Endometrial microvascular endothelial cells (primary cell): ENCODE data around the gene RIC8A. TPM values are rescaled to one million over a fixed set of nuclear protein-coding genes. Genes with fewer than 3 reads are reported as not detected.

Experiments used
- in situ Hi-C: cut with HindIII; loops from 2 replicates; pipeline ENCODE4 v1.10.0; 2017; ENCODE audit warnings: low sequenced_read_pairs, low pct_unique_long_range_greater_than_20kb; ENCODE audit errors: inconsistent ontology term
- total RNA-seq: library from RNA; depleted of rRNA; stranded (reverse); fragments of >200 nt; gene quantifications from one replicate; pipeline ENCODE4 v1.2.3, GENCODE V29; 2015; ENCODE audit errors: inconsistent ontology term

Gene RIC8A
- total RNA-seq, 1 donor from 2014 or later: 156 TPM

DNA sequence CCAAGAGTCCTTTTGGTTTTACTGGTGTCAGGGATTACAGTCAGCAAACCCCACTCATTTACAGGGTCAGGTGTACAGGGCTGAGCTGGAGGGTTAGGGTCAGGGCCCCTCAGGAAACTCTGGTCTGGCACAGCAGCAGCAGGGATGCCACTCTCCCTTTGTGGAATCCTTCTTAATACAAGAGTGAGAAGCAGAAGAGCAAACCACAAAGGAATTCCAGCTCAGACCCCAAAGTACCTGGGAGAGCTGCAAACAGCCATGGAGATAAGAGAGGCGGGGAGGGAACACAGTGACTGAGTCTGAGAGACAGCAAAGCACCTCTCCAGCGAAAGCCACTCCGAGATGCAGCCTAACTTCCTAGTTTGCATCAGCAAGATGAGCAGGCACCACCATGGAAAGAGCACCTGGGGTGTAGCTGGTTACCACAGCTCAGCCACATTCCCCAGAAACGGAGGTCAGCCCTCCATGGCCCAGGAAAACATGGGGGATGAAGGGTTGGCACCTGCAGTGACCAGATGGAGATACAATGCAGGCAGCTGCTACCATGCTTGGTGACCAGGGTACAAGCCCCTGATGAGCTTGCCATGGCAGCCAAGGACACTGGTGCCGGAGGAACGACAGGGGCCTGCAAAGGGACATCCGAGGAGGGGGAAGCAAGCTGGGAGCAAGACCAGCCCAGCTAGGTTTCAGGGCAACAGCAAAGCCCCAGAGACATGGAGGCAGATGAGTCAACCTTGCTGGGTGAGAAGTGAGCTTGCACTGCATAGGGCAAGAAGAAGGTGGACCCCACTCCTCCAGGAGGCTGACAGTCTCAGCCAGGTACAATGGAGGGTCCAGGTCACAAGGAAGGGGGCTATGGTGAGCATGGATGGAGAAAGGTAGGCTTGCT lies 4.2 kb upstream of the RIC8A start:
- in situ Hi-C loops: no loop called here

DNA sequence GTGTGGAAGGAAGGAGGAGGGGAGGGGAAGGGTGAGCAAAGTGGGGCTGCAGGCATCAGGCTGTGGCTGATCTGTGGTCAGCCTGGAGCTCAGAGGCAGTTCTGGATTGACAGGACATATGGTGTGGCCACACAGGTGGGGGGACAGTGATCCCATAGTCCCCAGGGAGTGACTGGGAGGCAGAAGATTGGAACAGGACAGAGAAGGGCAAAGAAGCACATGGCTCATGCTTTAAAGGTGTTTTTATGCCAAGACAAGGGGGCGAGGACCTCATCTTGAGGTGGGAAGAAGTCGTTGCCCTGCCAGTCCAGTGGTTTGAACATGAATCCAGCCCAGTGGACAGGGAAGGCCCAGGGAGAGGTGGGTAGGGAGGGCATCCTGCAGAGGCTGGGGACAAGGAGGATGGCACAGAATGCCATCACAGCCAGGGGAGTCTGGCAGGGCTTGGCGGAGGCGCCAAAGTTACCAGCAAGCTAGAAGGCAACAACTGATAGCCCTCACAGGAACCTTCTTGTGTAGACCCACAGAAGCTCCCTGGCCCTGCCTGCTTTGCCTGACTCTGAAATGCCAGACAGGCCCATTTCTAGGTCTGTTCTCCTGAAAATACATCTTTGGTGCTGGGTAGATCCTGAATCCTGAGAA lies 3.4 kb upstream of the RIC8A start:
- in situ Hi-C loops: no loop called here

DNA sequence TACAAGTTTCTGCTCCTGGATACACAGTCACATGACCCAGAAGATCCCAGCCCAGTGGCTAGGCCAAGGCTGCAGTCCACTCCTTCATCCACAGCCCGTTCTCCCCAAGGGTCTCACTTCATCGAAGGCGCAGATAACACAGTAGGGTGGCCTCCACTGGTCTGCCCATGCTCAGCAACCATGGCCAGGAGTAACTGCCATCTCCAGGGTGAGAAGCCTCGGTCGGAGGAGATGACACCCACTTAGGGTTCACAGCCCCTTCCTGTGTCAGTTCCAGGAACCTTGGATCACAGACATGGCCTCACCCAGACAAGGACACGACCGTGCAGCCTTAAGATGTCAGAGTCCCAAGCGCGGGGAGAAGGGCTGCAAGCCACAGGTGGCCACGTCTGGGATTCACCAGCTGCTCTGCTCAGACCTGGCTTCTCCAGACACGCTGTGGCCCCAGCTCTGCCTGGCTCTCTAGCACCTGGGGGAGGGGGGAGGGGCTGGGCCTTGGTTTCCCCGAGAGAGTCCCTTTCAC lies 2.9 kb upstream of the RIC8A start:
- in situ Hi-C loops: no loop called here

DNA sequence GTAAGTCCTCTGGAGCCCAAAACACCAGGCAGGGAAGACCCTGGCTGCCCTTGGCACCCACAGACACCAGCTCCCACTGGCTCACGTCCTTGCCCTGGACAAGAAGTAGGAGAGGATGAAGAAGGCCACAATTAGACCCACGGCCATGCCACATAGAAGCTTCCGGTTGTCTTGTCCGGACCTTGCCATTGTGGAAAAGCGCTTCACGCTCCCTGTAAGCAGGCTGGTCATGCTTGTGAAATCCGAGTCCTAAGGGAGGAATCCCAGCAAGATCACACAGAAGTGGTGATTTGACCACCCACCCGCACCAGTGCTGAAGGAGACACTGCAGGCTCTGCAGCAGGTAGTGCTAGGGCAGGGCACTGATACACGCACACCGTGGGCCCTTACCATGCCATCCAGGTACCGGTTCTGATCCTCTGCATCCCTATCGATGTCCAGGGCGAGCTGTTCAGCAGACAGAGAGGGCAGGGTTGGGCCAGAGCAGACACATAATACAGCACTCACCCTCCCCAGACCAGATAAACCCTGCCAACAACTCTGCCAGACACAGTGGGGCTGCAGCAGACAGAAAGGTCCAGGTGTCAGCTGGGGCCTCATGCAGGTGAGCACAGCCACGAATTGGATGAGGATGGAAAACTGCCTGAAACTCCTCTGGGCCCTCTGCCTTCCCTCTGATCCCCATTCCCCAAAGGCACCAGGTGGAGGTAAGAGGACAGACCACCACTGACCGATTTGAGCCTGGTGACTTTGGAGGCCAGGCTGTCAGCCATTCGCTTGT lies 2.1 kb upstream of the RIC8A start:
- in situ Hi-C loops: no loop called here

DNA sequence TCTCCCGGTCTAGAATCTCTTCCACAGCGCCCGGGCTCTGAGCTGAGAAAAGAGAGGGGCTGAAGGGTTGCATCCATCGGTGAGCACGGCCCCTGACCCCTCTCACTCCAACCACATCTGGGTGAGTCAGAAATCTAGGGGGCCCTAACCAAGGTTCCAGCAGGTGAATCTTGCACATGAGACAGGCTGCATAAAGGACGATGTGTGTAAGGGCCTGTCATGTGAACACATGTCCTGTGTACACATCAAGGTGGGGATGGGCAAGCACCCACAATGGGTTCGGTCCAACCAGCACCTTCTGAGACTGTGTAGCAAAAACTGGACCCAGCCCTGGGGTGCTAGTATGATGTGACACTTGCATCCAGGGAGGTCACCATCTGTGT lies 1.5 kb upstream of the RIC8A start:
- in situ Hi-C loops: no loop called here

DNA sequence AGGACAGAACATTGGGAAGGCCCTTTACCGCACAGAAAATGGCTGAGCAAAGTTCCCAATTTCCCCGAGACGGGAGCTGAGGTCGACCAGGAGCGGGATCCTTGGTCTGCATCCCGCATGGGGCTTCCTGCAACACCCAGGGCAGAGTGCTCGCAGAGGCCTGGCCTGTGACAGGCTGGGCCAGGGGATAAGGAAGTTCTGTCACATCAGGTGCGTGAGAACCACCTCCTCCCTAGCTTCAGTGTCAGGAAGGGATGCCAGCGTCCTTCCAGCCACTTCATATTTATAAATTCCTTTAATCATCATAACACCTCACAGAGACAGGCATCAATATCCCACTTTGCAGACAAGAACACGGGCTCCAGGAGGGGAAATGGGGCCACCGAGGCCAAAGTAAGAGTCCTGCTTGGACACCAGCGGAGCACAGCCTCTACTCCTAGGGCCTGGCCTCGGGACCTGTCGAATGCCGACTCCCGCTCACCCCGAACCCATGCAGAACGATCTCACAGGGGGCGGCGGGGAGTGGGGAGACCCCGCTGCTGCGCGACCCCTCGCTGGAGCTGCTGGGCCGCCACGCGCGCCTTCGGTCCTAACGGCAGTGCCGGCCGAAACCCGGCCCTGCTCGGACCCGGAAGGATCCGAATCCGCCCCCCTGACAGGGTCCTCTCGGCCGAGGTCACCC lies 841 bp upstream of the RIC8A start:
- in situ Hi-C loops: no loop called here

DNA sequence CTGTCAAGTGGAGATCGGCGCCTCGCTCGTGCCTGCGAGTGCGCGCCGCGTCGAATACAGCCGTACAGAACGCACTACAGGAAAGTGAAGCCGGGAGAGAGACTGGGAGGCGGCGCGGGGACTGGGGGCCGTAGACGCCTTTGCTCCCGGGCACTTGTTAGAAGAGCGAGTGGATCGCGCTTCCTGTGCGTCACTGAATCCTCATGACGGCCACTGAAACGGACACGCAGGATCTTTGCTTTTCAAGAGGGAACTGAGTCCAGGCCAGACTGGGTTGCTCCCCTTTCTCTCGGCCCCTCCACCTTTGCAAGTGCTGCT lies 314 bp downstream of the RIC8A start:
- in situ Hi-C loops: no loop called here

DNA sequence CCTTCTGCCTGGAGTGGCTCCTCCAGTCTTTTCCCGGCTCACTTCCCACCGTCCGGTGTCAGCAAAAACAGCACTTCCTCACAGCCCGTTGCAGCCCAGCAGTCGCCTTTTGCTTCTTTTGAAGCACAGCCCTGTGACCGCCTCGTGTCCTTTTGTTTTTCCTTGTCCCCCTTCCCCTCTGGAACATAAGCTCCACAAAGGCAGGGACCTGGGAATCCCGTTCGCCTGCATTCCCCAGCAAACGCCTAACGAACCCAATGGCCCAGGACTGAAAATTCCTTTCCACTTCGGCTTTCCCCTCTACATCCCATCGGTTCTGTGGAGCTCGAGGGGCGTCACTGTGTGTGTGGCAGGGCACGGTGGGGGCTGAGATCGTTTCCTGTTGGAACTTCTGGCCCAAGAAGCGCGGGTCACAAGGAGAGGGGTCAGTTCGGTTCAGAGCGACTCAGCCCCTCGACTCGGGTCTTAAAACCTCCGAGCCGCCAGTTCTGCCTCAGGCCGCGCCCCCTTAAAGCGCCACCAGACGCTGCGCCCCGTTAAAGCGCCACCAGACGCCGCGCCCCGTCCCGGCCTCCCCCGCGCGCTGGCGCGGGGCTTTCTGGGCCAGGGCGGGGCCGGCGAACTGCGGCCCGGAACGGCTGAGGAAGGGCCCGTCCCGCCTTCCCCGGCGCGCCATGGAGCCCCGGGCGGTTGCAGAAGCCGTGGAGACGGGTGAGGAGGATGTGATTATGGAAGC lies 841 bp downstream of the RIC8A start:
- in situ Hi-C loops: no loop called here

DNA sequence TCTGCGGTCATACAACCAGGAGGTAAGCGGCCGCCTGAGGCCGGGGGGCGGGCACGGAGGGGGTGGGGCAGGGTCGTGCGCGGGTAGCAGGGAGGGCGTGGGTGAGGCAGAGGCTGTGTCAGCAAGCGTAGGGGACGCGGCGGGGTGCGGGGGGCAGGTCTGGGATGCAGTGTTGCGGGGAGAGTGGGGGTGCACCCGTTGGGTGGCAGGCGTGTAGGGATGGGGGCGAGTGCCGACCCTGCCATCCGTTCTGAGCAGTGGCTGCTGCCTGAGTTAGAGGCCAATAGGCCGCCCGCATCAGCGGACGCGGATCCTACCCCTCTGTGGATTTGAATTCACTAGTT lies 1.4 kb downstream of the RIC8A start:
- in situ Hi-C loops: no loop called here

DNA sequence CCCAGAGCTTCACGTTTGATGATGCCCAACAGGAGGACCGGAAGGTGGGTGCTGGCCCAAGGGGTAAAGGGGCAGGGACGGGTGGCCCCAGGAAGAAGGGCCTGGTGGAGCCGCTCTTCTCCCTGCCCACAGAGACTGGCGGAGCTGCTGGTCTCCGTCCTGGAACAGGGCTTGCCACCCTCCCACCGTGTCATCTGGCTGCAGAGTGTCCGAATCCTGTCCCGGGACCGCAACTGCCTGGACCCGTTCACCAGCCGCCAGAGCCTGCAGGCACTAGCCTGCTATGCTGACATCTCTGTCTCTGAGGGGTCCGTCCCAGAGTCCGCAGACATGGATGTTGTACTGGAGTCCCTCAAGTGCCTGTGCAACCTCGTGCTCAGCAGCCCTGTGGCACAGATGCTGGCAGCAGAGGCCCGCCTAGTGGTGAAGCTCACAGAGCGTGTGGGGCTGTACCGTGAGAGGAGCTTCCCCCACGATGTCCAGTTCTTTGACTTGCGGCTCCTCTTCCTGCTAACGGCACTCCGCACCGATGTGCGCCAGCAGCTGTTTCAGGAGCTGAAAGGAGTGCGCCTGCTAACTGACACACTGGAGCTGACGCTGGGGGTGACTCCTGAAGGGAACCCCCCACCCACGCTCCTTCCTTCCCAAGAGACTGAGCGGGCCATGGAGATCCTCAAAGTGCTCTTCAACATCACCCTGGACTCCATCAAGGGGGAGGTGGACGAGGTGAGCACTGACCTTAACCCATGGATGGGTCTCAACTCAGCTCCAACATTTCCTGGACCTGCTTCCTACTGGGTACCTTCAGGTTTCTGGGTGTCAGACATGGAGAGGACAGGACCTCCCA lies 2.0 kb downstream of the RIC8A start:
- in situ Hi-C loops: no loop called here

DNA sequence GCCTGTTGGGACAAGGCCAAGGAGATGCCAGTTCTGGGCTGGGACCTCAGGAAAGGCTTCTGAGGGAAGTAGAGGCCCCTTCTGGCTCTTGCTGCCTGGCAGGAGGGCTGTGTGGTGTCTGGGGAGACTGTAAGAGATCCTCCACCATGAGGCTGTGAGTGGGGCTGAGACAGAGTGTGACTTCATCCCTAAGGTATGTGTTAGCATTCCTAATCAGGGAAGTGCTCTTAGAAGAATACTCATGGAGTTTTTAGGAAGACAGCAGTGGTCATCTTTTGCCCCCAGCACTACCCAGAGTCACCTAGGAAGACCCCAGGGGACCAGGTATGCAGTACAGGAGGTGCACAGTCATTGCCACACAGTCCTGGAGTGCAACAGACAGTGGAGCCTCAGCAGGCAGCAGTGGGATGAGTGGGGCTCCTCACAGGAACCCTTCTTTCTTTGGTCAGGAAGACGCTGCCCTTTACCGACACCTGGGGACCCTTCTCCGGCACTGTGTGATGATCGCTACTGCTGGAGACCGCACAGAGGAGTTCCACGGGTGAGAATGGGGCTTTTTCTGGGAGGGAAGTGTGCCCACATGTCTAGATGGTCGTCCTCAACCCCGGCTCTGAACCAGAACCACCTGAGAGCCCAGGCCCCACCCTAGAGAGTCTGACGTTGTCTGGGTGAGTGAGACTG lies 2.8 kb downstream of the RIC8A start:
- in situ Hi-C loops: no loop called here

DNA sequence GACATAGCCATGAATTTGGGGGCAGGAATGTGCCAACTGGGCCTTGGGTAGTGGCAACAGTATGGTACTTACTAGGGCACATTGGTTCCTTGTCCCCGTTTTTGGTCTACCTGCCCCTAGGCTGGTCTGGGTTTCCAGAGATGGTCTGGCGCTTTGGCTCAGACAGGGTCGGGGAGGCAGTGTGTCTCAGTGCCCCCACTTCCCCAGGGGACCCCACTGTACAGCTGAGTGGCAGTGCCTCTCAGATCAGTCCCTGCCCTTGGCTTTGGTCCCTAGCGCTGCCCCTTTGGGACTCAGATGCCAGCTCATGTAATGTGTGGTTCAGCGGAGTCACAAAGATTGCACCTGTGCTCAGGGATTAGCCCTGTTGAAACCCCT lies 3.3 kb downstream of the RIC8A start:
- in situ Hi-C loops: no loop called here

DNA sequence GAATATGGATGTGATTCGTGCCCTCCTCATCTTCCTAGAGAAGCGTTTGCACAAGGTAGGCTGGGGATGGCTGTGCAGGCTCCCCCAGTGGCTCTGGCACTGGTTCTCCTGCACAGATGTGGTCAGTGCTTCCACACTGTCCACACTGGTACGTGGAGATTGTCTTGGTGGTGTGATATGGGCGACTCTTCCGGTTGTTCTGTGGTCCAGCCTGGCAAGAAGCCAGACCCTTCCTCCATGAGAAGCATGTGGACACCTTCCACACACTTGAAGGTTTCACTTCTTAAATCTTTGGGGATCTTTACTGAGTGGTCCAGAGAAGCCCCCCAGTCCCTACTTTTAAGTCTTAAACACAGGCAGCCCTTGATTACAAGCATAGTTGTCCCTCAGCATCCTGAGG lies 3.8 kb downstream of the RIC8A start:
- in situ Hi-C loops: no loop called here

DNA sequence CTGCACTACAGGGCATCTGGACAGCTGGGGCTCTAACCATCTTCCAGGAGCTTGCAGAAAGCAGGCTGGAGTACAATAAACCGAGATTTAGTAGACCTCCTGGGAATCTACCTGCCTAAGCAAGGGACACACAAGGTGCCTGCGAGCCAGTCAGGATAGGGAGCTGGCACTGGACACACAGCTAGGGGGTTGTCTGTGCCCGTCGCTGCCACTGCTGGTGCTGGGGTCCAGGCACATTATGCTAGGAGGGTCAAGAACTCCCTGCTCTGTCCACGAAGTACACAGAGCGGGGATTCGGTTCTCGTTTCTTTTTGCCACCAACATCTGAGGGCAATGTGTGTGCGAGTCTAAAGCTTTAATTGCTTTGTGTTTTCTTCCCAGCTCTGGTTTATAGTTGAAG lies 4.2 kb downstream of the RIC8A start:
- in situ Hi-C loops: no loop called here

DNA sequence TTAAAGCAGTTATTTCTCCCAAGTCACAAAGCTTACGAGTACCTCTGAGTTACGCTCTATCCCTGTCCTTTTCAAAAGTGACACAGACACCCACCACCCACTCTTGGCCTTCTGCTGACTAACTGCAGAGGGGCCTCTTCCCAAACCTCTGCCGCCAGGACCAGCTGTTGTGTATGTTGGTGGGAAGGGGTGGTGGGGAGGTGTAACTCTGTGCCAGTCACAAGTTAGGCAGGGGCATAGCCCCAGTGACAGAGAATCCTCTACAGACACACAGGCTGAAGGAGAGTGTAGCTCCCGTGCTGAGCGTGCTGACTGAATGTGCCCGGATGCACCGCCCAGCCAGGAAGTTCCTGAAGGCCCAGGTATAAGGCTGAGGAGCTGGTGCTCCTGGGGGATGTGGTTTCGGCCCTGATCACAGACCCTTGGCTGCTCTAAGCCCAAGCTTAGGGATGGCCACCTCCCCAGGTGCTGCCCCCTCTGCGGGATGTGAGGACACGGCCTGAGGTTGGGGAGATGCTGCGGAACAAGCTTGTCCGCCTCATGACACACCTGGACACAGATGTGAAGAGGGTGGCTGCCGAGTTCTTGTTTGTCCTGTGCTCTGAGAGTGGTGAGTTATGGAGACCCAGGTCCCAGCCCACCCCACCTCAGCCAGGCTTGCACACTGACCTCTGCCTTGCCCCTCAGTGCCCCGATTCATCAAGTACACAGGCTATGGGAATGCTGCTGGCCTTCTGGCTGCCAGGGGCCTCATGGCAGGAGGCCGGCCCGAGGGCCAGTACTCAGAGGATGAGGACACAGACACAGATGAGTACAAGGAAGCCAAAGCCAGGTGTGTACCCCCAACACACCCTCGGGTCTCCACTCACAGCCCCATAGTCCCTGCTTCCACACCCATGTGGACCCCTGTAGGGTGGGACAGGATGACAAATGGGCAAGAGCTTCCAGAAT lies 4.9 kb downstream of the RIC8A start:
- in situ Hi-C loops: no loop called here

DNA sequence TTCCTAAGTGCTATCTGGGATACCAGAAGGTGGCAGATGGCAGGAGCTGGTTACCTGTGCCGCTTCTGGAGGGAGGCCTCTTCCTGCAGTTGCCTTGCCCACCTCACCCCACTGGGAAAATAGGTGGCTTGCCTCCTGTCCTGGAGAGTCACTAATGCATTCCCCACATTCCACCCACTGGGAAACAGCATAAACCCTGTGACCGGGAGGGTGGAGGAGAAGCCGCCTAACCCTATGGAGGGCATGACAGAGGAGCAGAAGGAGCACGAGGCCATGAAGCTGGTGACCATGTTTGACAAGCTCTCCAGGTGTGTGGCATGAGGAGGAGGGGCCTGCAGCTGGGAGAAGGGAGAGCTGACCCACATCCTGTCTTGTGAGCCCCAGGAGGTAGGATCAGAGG lies 5.6 kb downstream of the RIC8A start:
- in situ Hi-C loops: no loop called here
